ENCODE measurements around the gene MKNK2.

The MKNK2 gene

DNA sequence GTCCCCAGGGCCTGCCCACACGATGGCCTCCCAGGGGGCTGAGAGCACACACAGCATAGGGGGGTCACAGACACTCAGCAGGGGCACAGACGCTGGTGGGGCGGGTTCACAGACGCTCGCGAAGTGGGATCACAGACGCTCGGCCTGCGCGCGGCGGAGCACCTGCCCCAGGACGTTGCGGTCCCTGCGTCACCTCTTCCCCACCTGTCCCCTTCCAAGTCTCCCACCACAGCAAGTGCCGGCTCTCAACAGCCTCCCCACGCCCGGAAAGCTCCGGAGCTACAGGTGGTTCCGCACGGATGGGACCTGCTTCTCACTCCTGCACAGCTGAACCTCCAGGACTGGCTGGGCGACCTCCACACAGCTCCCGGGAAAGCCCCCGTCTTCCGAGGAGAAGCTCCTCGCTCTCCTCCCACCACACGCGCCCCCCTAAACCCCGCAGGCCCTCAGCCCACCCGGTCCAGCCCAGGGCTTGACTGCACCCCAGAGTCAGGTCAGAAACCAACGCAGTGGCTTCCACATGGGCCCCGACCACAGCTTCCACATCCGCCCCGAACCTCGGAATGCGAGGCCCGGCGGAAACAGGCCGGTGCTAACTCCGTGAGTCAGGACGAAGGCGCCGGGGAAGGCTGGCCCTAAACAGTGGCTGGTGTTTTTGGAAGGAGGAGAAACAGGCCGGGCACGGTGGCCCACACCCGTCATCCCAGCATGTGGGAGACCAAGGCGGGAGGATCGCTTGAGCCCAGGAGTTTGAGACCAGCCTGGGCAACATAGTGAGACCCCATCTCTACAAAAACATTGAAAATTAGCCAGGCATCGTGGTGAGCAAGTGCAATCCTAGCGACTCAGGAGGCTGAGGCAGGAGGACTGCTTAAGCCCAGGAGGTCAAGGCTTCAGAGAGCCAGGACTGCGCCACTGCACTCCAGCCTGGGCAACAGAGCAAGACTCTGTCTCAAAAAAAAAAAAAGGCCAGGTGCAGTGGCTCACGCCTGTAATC lies 52.0 kb downstream of the MKNK2 start:
- Histone ChIP-seq H3F3A (ENCODE audit: insufficient read depth, low read length) (no peaks in the 10 kb centered on the region), H3K4me2 (ENCODE audit: low read length) (no peak overlapping the region), H3K9me3 (ENCODE audit: low read length) (no peaks in the 10 kb centered on the region), H2AFZ (ENCODE audit: low read length) (no peak overlapping the region), H3K9ac (ENCODE audit: low read length) (no peak overlapping the region), H3K79me2 (ENCODE audit: insufficient read depth, low read length) (no peaks in the 10 kb centered on the region), H3K9me2 (ENCODE audit: low read depth, low read length) (no peaks in the 10 kb centered on the region), H3K27me3 (ENCODE audit: insufficient read depth, low read length) (no peaks in the 10 kb centered on the region), H3K4me3 (ENCODE audit: low read depth, low read length, poor library complexity, severe bottlenecking) (no peak overlapping the region), H3K27ac (ENCODE audit: low read depth, low read length, poor library complexity, severe bottlenecking) (no peak overlapping the region), H3K36me3 (ENCODE audit: insufficient read depth, low read length) (peaks cover 15% of the 10 kb centered on the region; the same call in 1 of the 2 replicates), H4K20me1 (ENCODE audit: insufficient read depth, low read length) (no peaks in the 10 kb centered on the region), H3K4me1 (ENCODE audit: insufficient read depth, low read length, severe bottlenecking) (no peaks in the 10 kb centered on the region)
- TF ChIP-seq EZH2 (IDR thresholded peaks at IDR 0.05; ENCODE audit: borderline replicate concordance, low read length), result no peak
- TF ChIP-seq, protein P1, sequence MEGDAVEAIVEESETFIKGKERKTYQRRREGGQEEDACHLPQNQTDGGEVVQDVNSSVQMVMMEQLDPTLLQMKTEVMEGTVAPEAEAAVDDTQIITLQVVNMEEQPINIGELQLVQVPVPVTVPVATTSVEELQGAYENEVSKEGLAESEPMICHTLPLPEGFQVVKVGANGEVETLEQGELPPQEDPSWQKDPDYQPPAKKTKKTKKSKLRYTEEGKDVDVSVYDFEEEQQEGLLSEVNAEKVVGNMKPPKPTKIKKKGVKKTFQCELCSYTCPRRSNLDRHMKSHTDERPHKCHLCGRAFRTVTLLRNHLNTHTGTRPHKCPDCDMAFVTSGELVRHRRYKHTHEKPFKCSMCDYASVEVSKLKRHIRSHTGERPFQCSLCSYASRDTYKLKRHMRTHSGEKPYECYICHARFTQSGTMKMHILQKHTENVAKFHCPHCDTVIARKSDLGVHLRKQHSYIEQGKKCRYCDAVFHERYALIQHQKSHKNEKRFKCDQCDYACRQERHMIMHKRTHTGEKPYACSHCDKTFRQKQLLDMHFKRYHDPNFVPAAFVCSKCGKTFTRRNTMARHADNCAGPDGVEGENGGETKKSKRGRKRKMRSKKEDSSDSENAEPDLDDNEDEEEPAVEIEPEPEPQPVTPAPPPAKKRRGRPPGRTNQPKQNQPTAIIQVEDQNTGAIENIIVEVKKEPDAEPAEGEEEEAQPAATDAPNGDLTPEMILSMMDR (IDR thresholded peaks at IDR 0.05; ENCODE audit: low read length), result no peak

GRCh38 chr19:1997353-1998233 lies 53.5 kb downstream of the MKNK2 start:
- TF ChIP-seq EZH2 (IDR thresholded peaks at IDR 0.05; ENCODE audit: borderline replicate concordance, low read length), result no peak
- TF ChIP-seq, protein P1 (IDR thresholded peaks at IDR 0.05; ENCODE audit: low read length), result no peak
- Histone ChIP-seq H4K20me1 (ENCODE audit: insufficient read depth, low read length) (no peaks in the 10 kb centered on the region), H3K4me1 (ENCODE audit: insufficient read depth, low read length, severe bottlenecking) (no peaks in the 10 kb centered on the region), H2AFZ (ENCODE audit: low read length) (no peak overlapping the region), H3K9me2 (ENCODE audit: low read depth, low read length) (no peaks in the 10 kb centered on the region), H3K27ac (ENCODE audit: low read depth, low read length, poor library complexity, severe bottlenecking) (no peak overlapping the region), H3K27me3 (ENCODE audit: insufficient read depth, low read length) (no peaks in the 10 kb centered on the region), H3K9me3 (ENCODE audit: low read length) (no peaks in the 10 kb centered on the region), H3K4me3 (ENCODE audit: low read depth, low read length, poor library complexity, severe bottlenecking) (no peak overlapping the region), H3K4me2 (ENCODE audit: low read length) (no peak overlapping the region), H3K36me3 (ENCODE audit: insufficient read depth, low read length) (peaks cover 15% of the 10 kb centered on the region; the same call in 1 of the 2 replicates), H3F3A (ENCODE audit: insufficient read depth, low read length) (no peaks in the 10 kb centered on the region), H3K9ac (ENCODE audit: low read length) (no peak overlapping the region), H3K79me2 (ENCODE audit: insufficient read depth, low read length) (no peaks in the 10 kb centered on the region)

DNA sequence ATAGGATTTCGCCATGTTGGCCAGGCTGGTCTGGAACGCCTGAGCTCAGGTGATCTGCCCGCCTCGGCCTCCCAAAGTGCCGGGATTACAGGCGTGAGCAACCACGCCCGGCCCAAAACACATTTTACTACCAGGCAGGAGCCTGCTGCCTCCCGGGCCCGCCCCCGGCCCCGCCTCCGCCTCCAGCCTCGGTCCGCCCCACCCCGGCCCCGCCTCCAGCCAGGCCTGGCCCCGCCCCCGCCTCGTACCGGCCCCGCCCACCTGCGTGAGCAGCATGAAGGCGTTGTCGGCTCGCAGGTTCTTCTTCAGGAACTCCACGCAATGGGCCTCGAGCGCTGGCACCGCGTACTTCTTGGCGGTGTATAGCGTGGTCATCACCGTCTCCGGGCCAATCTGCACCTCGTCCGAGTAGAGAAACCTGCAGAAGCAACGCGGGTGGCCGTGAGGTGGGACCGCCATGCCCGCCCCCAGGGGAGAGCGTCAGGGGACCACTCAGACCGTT lies 58.2 kb downstream of the MKNK2 start:
- TF ChIP-seq, protein P1 (IDR thresholded peaks at IDR 0.05; ENCODE audit: low read length), result no peak
- no peak for TF ChIP-seq EZH2 (IDR thresholded peaks at IDR 0.05; ENCODE audit: borderline replicate concordance, low read length)
- no peaks in the 10 kb centered on the region for H3K79me2 ChIP-seq (ENCODE audit: insufficient read depth, low read length)
- peaks cover 23% of the 10 kb centered on the region for H3K36me3 ChIP-seq (ENCODE audit: insufficient read depth, low read length)
- no peaks in the 10 kb centered on the region for H3K4me1 ChIP-seq (ENCODE audit: insufficient read depth, low read length, severe bottlenecking)
- no peak overlapping the region for H3K4me3 ChIP-seq (ENCODE audit: low read depth, low read length, poor library complexity, severe bottlenecking)
- no peaks in the 10 kb centered on the region for H3F3A ChIP-seq (ENCODE audit: insufficient read depth, low read length)
- no peak overlapping the region for H3K4me2 ChIP-seq (ENCODE audit: low read length)
- no peak overlapping the region for H3K9ac ChIP-seq (ENCODE audit: low read length)
- H3K27ac ChIP-seq (ENCODE audit: low read depth, low read length, poor library complexity, severe bottlenecking), result no peak overlapping the region
- no peaks in the 10 kb centered on the region for H3K9me2 ChIP-seq (ENCODE audit: low read depth, low read length)
- H3K27me3 ChIP-seq (ENCODE audit: insufficient read depth, low read length), result no peaks in the 10 kb centered on the region
- no peak overlapping the region for H2AFZ ChIP-seq (ENCODE audit: low read length)
- no peaks in the 10 kb centered on the region for H4K20me1 ChIP-seq (ENCODE audit: insufficient read depth, low read length)
- no peaks in the 10 kb centered on the region for H3K9me3 ChIP-seq (ENCODE audit: low read length)

Measured in OCI-LY1 (cell line).